Middle frontal gyrus (tissue), 1 donor: Measurements from ENCODE around the gene NEURL1.

ENCODE experiments used
- DNase-seq: peaks from one replicate; pipeline ENCODE4 v3.0.0-alpha.2; 2015; ENCODE audit warnings: low spot score; ENCODE audit errors: extremely low spot score

The NEURL1 gene

GRCh38 chr10:103563231-103564115 is 70.0 kb downstream of the NEURL1 start:
- DNase-seq: no peak

GRCh38 chr10:103564116-103564501 is 70.6 kb downstream of the NEURL1 start:
- no peak for DNase-seq

- DNase-seq: no peak
Observed at GRCh38 chr10:103564776-103565520, 71.4 kb downstream of the NEURL1 start.

GRCh38 chr10:103566536-103566935 is 73.0 kb downstream of the NEURL1 start:
- no peak for DNase-seq

GRCh38 chr10:103568505-103568904 is 75.0 kb downstream of the NEURL1 start:
- DNase-seq: no peak

GRCh38 chr10:103569896-103570295 is 76.4 kb downstream of the NEURL1 start:
- DNase-seq: no peak

- DNase-seq: no peak
Observed at GRCh38 chr10:103570844-103571655, 77.5 kb downstream of the NEURL1 start.

- no peak for DNase-seq
Observed at GRCh38 chr10:103571656-103571975, 78.1 kb downstream of the NEURL1 start.

GRCh38 chr10:103572347-103573204 is 79.1 kb downstream of the NEURL1 start:
- no peak for DNase-seq

GRCh38 chr10:103573205-103573487 is 79.6 kb downstream of the NEURL1 start:
- DNase-seq: no peak

- DNase-seq: no peak
Observed at GRCh38 chr10:103574097-103575061, 80.9 kb downstream of the NEURL1 start.

GRCh38 chr10:103575416-103576075 is 82.0 kb downstream of the NEURL1 start:
- no peak for DNase-seq

GRCh38 chr10:103576076-103576471 is 82.6 kb downstream of the NEURL1 start:
- DNase-seq: no peak

GRCh38 chr10:103576862-103577261 is 83.4 kb downstream of the NEURL1 start:
- no peak for DNase-seq

GRCh38 chr10:103578782-103579382 is 85.4 kb downstream of the NEURL1 start:
- no peak for DNase-seq

GRCh38 chr10:103580011-103580410 is 86.5 kb downstream of the NEURL1 start:
- no peak for DNase-seq

GRCh38 chr10:103580430-103580829 is 86.9 kb downstream of the NEURL1 start:
- no peak for DNase-seq

GRCh38 chr10:103581499-103581898 is 88.0 kb downstream of the NEURL1 start:
- DNase-seq: no peak
